K562 (cell line): ENCODE measurements around the gene HAPLN3.

ENCODE experiments used
- MNT ChIP-seq, 2 experiments: fragments of 450-650 bp; conservative IDR thresholded peaks; 2 replicates each; pipeline ENCODE4 v1.6.1; 2017; ENCODE audit warnings: mild to moderate bottlenecking in 2 of 2, moderate library complexity in 2 of 2
- NCOA1 ChIP-seq: fragments of 450-650 bp; IDR thresholded peaks from 2 replicates; pipeline ENCODE4 v1.6.1; 2016; ENCODE audit warnings: low read depth
- NR0B1 ChIP-seq: fragments of 450-650 bp; IDR thresholded peaks from one replicate; pipeline ENCODE4 v1.6.1; 2018; ENCODE audit warnings: mild to moderate bottlenecking, moderate library complexity; ENCODE audit not compliant: partially characterized antibody
- ZBTB1 ChIP-seq: sonication (generic); formaldehyde crosslinking; IDR thresholded peaks from 2 replicates; pipeline ENCODE4 v1.8.1; 2023; ENCODE audit warnings: missing genetic modification reagents, low read depth, mild to moderate bottlenecking, borderline replicate concordance
- ZC3H11A ChIP-seq: IDR thresholded peaks from 2 replicates; pipeline ENCODE4 v1.6.1; 2012; ENCODE audit warnings: low read depth, low read length, improper control_type of control experiment
- ZNF174 ChIP-seq: fragments of 250-450 bp; sonication (Bioruptor Pico); IDR thresholded peaks from 2 replicates; pipeline ENCODE4 v1.4.0; 2020; ENCODE audit warnings: mild to moderate bottlenecking

DNA sequence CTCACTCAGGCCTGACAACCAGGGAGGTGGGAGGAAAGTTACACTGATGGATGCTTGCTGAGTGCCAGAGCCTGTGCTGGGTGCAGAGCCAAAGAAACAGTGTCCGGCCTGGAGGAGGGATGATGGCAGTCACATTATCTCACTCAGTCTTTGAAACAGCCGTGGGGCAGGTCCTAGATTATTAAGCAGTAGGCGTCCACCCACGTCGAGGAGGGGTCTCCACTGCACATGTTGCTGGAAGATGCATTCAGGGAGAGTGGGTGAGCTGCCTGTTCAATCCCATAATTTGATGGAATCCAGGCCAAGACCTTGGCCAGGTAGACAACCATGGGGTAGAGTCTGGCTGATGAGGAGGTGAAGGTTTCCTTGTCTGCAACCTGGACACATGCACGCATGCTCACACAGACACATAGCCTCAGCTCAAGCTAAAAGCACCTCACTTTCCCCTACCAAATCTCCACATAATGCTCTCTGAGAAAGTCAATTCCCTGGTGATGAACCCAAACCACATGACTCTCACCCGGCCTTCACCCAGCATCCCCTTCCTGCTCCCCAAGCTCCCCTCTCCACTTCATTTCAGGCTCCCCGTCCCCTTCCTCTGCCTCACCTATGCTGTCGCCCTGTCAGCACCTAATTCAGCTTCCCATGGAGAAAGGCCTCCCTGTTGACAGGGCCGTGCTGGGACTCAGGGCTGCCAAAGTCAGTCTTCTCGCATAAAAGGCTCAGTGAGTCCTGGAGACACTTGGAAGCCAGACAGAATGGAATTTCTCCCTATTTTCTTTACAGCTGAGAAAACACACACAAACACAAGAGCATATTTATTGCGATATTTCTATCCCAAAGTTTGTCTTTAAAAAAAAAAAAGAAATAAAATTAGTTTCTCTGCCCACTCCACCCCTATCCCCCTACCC is 62.3 kb downstream of the HAPLN3 start:
- TF ChIP-seq MNT (conservative IDR thresholded peaks at IDR 0.05) (no peak), NCOA1 (no peak), ZBTB1 (CRISPR knock-in tag) (no peak), NR0B1 (no peak), ZNF174 (CRISPR knock-in tag) (no peak), ZC3H11A (no peak)
